Spleen (tissue), 11 donors: ENCODE measurements around the gene MANBA. TPM values are rescaled to one million over a fixed set of nuclear protein-coding genes. Genes with fewer than 3 reads are reported as not detected.

Experiments
- DNase-seq: peaks from one replicate; pipeline ENCODE4 v3.0.0-alpha.2; 2020
- H3K27ac ChIP-seq, 8 donors: fragments of 200-600 bp; sonication (generic) in 7 of 8; 1 replicate in 4 of 8; 2 replicates in 4 of 8; pipeline versions ENCODE4 v1.5.0 to v1.8.0; 2016 to 2021; ENCODE audit warnings: inconsistent platforms in 4 of 8, mild to moderate bottlenecking in 4 of 8, moderate library complexity in 1 of 8
- H3K27me3 ChIP-seq, 7 donors: fragments of 200-600 bp; sonication (generic) in 6 of 7; replicated peaks in 1 of 7; 1 replicate in 4 of 7; 2 replicates in 3 of 7; pipeline versions ENCODE4 v1.5.0 to v1.8.0; 2016 to 2021; ENCODE audit warnings: inconsistent platforms in 3 of 7, mild to moderate bottlenecking in 1 of 7
- H3K36me3 ChIP-seq, 6 donors: fragments of 200-600 bp; sonication (generic) in 5 of 6; 1 replicate in 4 of 6; 2 replicates in 2 of 6; pipeline versions ENCODE4 v1.5.0 to v1.8.0; 2016 to 2021; ENCODE audit warnings: inconsistent platforms in 2 of 6
- H3K4me1 ChIP-seq, 6 donors: fragments of 200-600 bp; sonication (generic) in 5 of 6; 1 replicate in 3 of 6; 2 replicates in 3 of 6; pipeline versions ENCODE4 v1.5.0 to v1.8.0; 2016 to 2021; ENCODE audit warnings: inconsistent platforms in 3 of 6
- H3K4me3 ChIP-seq, 8 donors: fragments of 200-600 bp; sonication (generic) in 7 of 8; 1 replicate in 4 of 8; 2 replicates in 4 of 8; pipeline versions ENCODE4 v1.5.0 to v1.8.0; 2016 to 2021; ENCODE audit warnings: inconsistent platforms in 4 of 8, mild to moderate bottlenecking in 4 of 8, moderate library complexity in 2 of 8
- H3K9me3 ChIP-seq, 8 donors: fragments of 200-600 bp; sonication (generic) in 7 of 8; 1 replicate in 4 of 8; 2 replicates in 4 of 8; pipeline versions ENCODE4 v1.5.0 to v1.8.0; 2016 to 2021; ENCODE audit warnings: inconsistent platforms in 4 of 8
- CTCF ChIP-seq, 11 experiments: fragments of 200-600 bp in 7 of 11; fragments of 450-650 bp in 4 of 11; sonication (generic) in 4 of 11; IDR thresholded peaks in 8 of 11; conservative IDR thresholded peaks in 3 of 11; 1 replicate in 7 of 11; 2 replicates in 4 of 11; pipeline versions ENCODE4 v1.4.0 to v1.8.0; 2016 to 2021; ENCODE audit warnings: antibody characterized with exemption in 11 of 11, inconsistent platforms in 4 of 11, mild to moderate bottlenecking in 1 of 11
- POLR2A ChIP-seq, 3 donors: fragments of 450-650 bp; IDR thresholded peaks; one replicate each; pipeline ENCODE4 v1.5.1; 2017; ENCODE audit warnings: antibody characterized with exemption in 3 of 3, mild to moderate bottlenecking in 1 of 3
- POLR2AphosphoS5 ChIP-seq, 3 donors: sonication (generic); formaldehyde crosslinking; IDR thresholded peaks; one replicate each; pipeline ENCODE4 v1.5.1; 2017; ENCODE audit warnings: antibody characterized with exemption in 3 of 3
- WGBS, 5 donors: extraction: QIAGEN DNeasy Blood & Tissue Kit in 3 of 5; methylation state at CpG; one replicate each; pipeline versions ENCODE4 v1.1.5 to v1.1.7; 2013 to 2018; 5-methylcytosine and 5-hydroxymethylcytosine counted together
- intact Hi-C: fragments of 100-400 bp; cut with DNase I; formaldehyde crosslinking; loops from one replicate; pipeline ENCODE4 v1.15.0; 2023; ENCODE audit warnings: low total_unique reads
- polyA plus RNA-seq, 3 donors: library from polyadenylated mRNA; stranded (reverse); fragments of 200-250 nt; gene quantifications; one replicate each; pipeline ENCODE4 v1.2.1, GENCODE V29; 2013
- total RNA-seq, 7 donors: library from RNA; depleted of rRNA in 3 of 7; stranded (reverse); fragments of >200 nt in 3 of 7; fragmentation: NEBNext Ultra II Directional in 4 of 7; extraction: Animal tissue kit (Norgen Biotek cat#: 25700) in 4 of 7; gene quantifications; one replicate each; pipeline versions ENCODE4 v1.1.0 to v1.2.1, GENCODE V29; 2016 to 2021
- donor health status: healthy with polysubstance abuse.
- donor health status: DM: no; HTN: no; CAD: no; lungs with moderate emphysema.
- donor health status: DM: no; HTN: no; CAD: no.
- donor health status: Bipolar disorder and iron deficiency.
- donor health status: healthy.
- donor health status: DM: no; HTN: no; CAD: no.
- donor health status: DM: yes; HTN: yes; CAD: no.

MANBA gene
- total and polyA plus RNA-seq, 10 donors, result 15.7 to 112 (median 50.3) TPM

- peaks cover 0 to 27% (median 11%) of the 10 kb centered on the region in 6 donors for H3K4me1 ChIP-seq
- H3K27me3 ChIP-seq, result no peaks in the 10 kb centered on the region
- WGBS, 5 donors, result 82 to 94% (median 86%) methylated on average over 4 of the region's 4 CpGs
- H3K36me3 ChIP-seq, result peaks cover 3 to 100% (median 67%) of the 10 kb centered on the region in 6 donors
- no peak for TF ChIP-seq POLR2A (IDR thresholded peaks at IDR 0.05)
- no peak for TF ChIP-seq CTCF (IDR thresholded peaks at IDR 0.05 in 8 of 11, conservative IDR thresholded peaks at IDR 0.05 in 3 of 11)
- no peak for TF ChIP-seq POLR2AphosphoS5 (IDR thresholded peaks at IDR 0.05)
- H3K4me3 ChIP-seq, result no peak overlapping the region
- intact Hi-C loops, result no loop called here
- H3K27ac ChIP-seq, result no peak overlapping the region
- peaks cover 0 to under 1% (median 0%) of the 10 kb centered on the region in 8 donors for H3K9me3 ChIP-seq
- no peak for DNase-seq
Observed at GRCh38 chr4:102596532-102596931, 164.2 kb downstream of the MANBA start.

GRCh38 chr4:102594000-102594399, 166.8 kb downstream of the MANBA start:
- TF ChIP-seq POLR2AphosphoS5 (IDR thresholded peaks at IDR 0.05) (no peak), POLR2A (IDR thresholded peaks at IDR 0.05) (no peak), CTCF (IDR thresholded peaks at IDR 0.05 in 8 of 11, conservative IDR thresholded peaks at IDR 0.05 in 3 of 11) (no peak)
- Histone ChIP-seq H3K36me3 (peaks cover 3 to 99% (median 62%) of the 10 kb centered on the region in 6 donors), H3K27ac (no peak overlapping the region), H3K27me3 (no peaks in the 10 kb centered on the region), H3K4me1 (peaks cover 0 to 23% (median 9%) of the 10 kb centered on the region in 6 donors), H3K9me3 (peaks cover 0 to 9% (median 0%) of the 10 kb centered on the region in 8 donors), H3K4me3 (no peak overlapping the region)
- no peak for DNase-seq
- 49 to 63% (median 55%) methylated on average over 2 of the region's 2 CpGs for WGBS, 5 donors
- intact Hi-C loops, result no loop called here

GRCh38 chr4:102593147-102593546, 167.6 kb downstream of the MANBA start:
- no peak overlapping the region for H3K27ac ChIP-seq
- H3K36me3 ChIP-seq, result peaks cover 3 to 99% (median 58%) of the 10 kb centered on the region in 6 donors
- 79 to 86% (median 82%) methylated on average over 7 of the region's 7 CpGs for WGBS, 5 donors
- peaks cover 0 to 15% (median 5%) of the 10 kb centered on the region in 6 donors for H3K4me1 ChIP-seq
- no peaks in the 10 kb centered on the region for H3K27me3 ChIP-seq
- H3K4me3 ChIP-seq, result no peak overlapping the region
- TF ChIP-seq POLR2A (IDR thresholded peaks at IDR 0.05) (no peak), POLR2AphosphoS5 (IDR thresholded peaks at IDR 0.05) (no peak), CTCF (IDR thresholded peaks at IDR 0.05 in 8 of 11, conservative IDR thresholded peaks at IDR 0.05 in 3 of 11) (no peak)
- intact Hi-C loops, result no loop called here
- H3K9me3 ChIP-seq, result peaks cover 0 to 9% (median 0%) of the 10 kb centered on the region in 8 donors
- no peak for DNase-seq

- Histone ChIP-seq H3K9me3 (peaks cover 0 to 9% (median 0%) of the 10 kb centered on the region in 8 donors), H3K27ac (no peak overlapping the region), H3K36me3 (peaks cover 3 to 99% (median 58%) of the 10 kb centered on the region in 6 donors), H3K27me3 (no peaks in the 10 kb centered on the region), H3K4me1 (peaks cover 0 to 6% (median 0%) of the 10 kb centered on the region in 6 donors), H3K4me3 (no peak overlapping the region)
- no peak for TF ChIP-seq POLR2AphosphoS5 (IDR thresholded peaks at IDR 0.05)
- no peak for TF ChIP-seq POLR2A (IDR thresholded peaks at IDR 0.05)
- TF ChIP-seq CTCF (IDR thresholded peaks at IDR 0.05 in 8 of 11, conservative IDR thresholded peaks at IDR 0.05 in 3 of 11), result no peak
- intact Hi-C loops, result no loop called here
- no peak for DNase-seq
Observed at GRCh38 chr4:102592256-102592655, 168.5 kb downstream of the MANBA start.
